ENCODE data around the gene NCBP3. TPM values are rescaled to one million over a fixed set of nuclear protein-coding genes. Genes with fewer than 3 reads are reported as not detected.

The NCBP3 gene
- total RNA-seq, 1 experiment from 2014 or later, result 58.5 TPM

- Histone ChIP-seq H4K20me1 (ENCODE audit: insufficient read depth) (no peaks in the 10 kb centered on the region), H3K79me2 (ENCODE audit: low read depth) (no peaks in the 10 kb centered on the region), H3K9me3 (ENCODE audit: insufficient read depth, low read depth) (no peaks in the 10 kb centered on the region), H3K4me3 (no peak within 1 kb of the TSS), H3K36me3 (ENCODE audit: low read depth) (no peaks in the 10 kb centered on the region), H3K27ac (no peak within 1 kb of the TSS), H2AFZ (no peak within 1 kb of the TSS), H3K4me1 (replicated peaks; ENCODE audit: insufficient read depth) (0 out of 2 replicates have a peak, but pooled peaks cover 4% of the 10 kb centered on the region), H3F3A (ENCODE audit: insufficient read depth, low read depth) (no peaks in the 10 kb centered on the region; the same call in 1 of the 2 replicates), H3K27me3 (ENCODE audit: insufficient read depth, low read depth) (no peaks in the 10 kb centered on the region), H3K9me2 (ENCODE audit: insufficient read depth) (no peaks in the 10 kb centered on the region), H3K4me2 (no peak within 1 kb of the TSS)
- ChIA-PET POLR2A (ENCODE audit: unreplicated experiment) (no interaction called here), CTCF (interaction anchor here (0.6 kb wide), 1 partner anchor 1125 kb away, joined by 3 read pairs; no protein-coding TSS in a partner anchor)
- no TSS peak for BruUV-seq (replicated peaks)
- intact Hi-C loops (cut with micrococcal nuclease; ENCODE audit: unreplicated experiment), result no loop called here
- TF ChIP-seq CTCF (conservative IDR thresholded peaks at IDR 0.05), result no peak
- TF ChIP-seq EZH2 (IDR thresholded peaks at IDR 0.05; ENCODE audit: low read depth), result no peak
- DNase-seq, result no peak
Measured at GRCh38 chr17:3800362-3801271, 45.4 kb downstream of the NCBP3 start, which contains the start of gene ITGAE. ITGAE (minus strand) TSS chr17:3801188; CDS start chr17:3801144, 44 bp downstream.

DNA sequence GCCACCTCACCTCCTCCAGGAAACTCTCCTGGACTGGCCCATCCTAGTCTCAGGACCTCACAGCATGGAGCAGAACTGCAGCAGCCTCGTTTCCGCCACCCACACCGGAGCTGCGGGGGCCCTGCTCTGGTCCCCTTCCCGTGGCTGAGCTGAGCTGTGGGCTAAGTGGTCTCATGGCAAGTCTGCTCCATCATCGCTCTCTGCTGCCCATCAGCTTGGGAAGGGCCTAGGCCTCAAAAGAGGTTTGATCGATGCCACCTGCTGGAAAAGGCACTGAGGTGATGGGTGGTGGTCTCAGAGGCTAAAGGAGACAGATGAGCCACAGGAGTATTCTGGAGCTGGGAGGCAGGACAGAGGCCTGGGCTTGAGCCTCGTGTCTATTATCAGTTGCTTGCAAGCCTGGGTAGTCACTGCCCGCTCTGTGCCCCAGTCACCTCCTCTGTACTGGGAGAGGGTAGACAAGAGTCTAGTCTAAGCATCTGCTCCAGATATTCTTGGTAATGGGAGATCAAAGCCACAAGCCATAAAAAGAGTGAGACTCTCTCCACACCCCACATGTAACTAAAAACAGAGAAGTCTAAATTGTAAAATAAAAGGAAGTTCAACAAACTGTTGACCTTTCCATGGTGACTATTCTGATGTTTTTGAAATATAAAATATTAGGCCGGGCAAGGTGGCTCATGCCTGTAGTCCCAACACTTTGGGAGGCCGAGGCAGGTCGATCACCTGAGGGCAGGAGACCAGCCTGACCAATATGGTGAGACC, 46.7 kb downstream of the NCBP3 start:
- Histone ChIP-seq H3K4me2 (no peak overlapping the region), H3K4me3 (no peak overlapping the region), H3K27me3 (ENCODE audit: insufficient read depth, low read depth) (no peaks in the 10 kb centered on the region), H3K9me3 (ENCODE audit: insufficient read depth, low read depth) (no peaks in the 10 kb centered on the region), H3K27ac (no peak overlapping the region), H3F3A (ENCODE audit: insufficient read depth, low read depth) (peaks cover under 1% of the 10 kb centered on the region; the same call in 1 of the 2 replicates), H4K20me1 (ENCODE audit: insufficient read depth) (no peaks in the 10 kb centered on the region), H3K9me2 (ENCODE audit: insufficient read depth) (no peaks in the 10 kb centered on the region), H3K79me2 (ENCODE audit: low read depth) (no peaks in the 10 kb centered on the region), H2AFZ (no peak overlapping the region), H3K4me1 (replicated peaks; ENCODE audit: insufficient read depth) (0 out of 2 replicates have a peak, but pooled peaks cover 4% of the 10 kb centered on the region), H3K36me3 (ENCODE audit: low read depth) (no peaks in the 10 kb centered on the region)
- DNase-seq, result no peak
- intact Hi-C loops (cut with micrococcal nuclease; ENCODE audit: unreplicated experiment), result no loop called here
- POLR2A ChIA-PET (ENCODE audit: unreplicated experiment), result no interaction called here
- BruUV-seq (replicated peaks), result no TSS peak
- no peak for TF ChIP-seq EZH2 (IDR thresholded peaks at IDR 0.05; ENCODE audit: low read depth)
- TF ChIP-seq CTCF (conservative IDR thresholded peaks at IDR 0.05), result no peak
- CTCF ChIA-PET, result no interaction called here

GRCh38 chr17:3798273-3799180, 47.5 kb downstream of the NCBP3 start:
- Histone ChIP-seq H3K79me2 (ENCODE audit: low read depth) (no peaks in the 10 kb centered on the region), H3K27ac (no peak overlapping the region), H3K27me3 (ENCODE audit: insufficient read depth, low read depth) (no peaks in the 10 kb centered on the region), H3K36me3 (ENCODE audit: low read depth) (no peaks in the 10 kb centered on the region), H3K4me1 (replicated peaks; ENCODE audit: insufficient read depth) (0 out of 2 replicates have a peak, but pooled peaks cover 4% of the 10 kb centered on the region), H2AFZ (no peak overlapping the region), H3K4me2 (no peak overlapping the region), H3K9me3 (ENCODE audit: insufficient read depth, low read depth) (no peaks in the 10 kb centered on the region), H3K4me3 (no peak overlapping the region), H3K9me2 (ENCODE audit: insufficient read depth) (no peaks in the 10 kb centered on the region), H3F3A (ENCODE audit: insufficient read depth, low read depth) (peaks cover 3% of the 10 kb centered on the region; the same call in 1 of the 2 replicates), H4K20me1 (ENCODE audit: insufficient read depth) (no peaks in the 10 kb centered on the region)
- ChIA-PET CTCF (no interaction called here), POLR2A (ENCODE audit: unreplicated experiment) (no interaction called here)
- no peak for DNase-seq
- intact Hi-C loops (cut with micrococcal nuclease; ENCODE audit: unreplicated experiment), result no loop called here
- no TSS peak for BruUV-seq (replicated peaks)
- TF ChIP-seq EZH2 (IDR thresholded peaks at IDR 0.05; ENCODE audit: low read depth), result no peak
- no peak for TF ChIP-seq CTCF (conservative IDR thresholded peaks at IDR 0.05)
